ENCODE measurements around the gene RABAC1. TPM values are rescaled to one million over a fixed set of nuclear protein-coding genes. Genes with fewer than 3 reads are reported as not detected.
A peak's percentile ranks its signal among the peaks of the same experiment; 100 is the strongest.

RABAC1 gene
- total and polyA plus RNA-seq, 2 donors (not counting 3 experiments of a cell fraction or from before 2014, with no cell fraction given), result 178 to 591 TPM

GRCh38 chr19:41932720-41933332 lies 26.3 kb downstream of the RABAC1 start:
- Histone ChIP-seq H3K9me1 (replicated peaks; ENCODE audit: control insufficient read depth, extremely low read depth, insufficient read depth, low read length) (no peaks in the 10 kb centered on the region), H3K9me3 (replicated peaks; ENCODE audit: control insufficient read depth, insufficient read depth, low read length) (no peaks in the 10 kb centered on the region), H3K27me3 (ENCODE audit: control insufficient read depth in 2 of 2, insufficient read depth in 2 of 2, low read length in 2 of 2) (peaks cover 72% of the 10 kb centered on the region in 2 experiments), H2AFZ (ENCODE audit: low read depth, low read length) (no peak overlapping the region), H3K36me3 (ENCODE audit: control insufficient read depth in 2 of 2, extremely low read depth in 1 of 2, insufficient read depth in 2 of 2, low read length in 2 of 2) (no peaks in the 10 kb centered on the region), H3K4me2 (ENCODE audit: insufficient read depth, low read length) (no peak overlapping the region), H4K20me1 (replicated peaks; ENCODE audit: control insufficient read depth, extremely low read depth, insufficient read depth, low read length) (no peaks in the 10 kb centered on the region), H3K4me3 (replicated peaks in 1 of 3; ENCODE audit: insufficient read depth in 1 of 3, low read depth in 1 of 3, low read length in 3 of 3) (no peak overlapping the region), H3K9ac (replicated peaks; ENCODE audit: extremely low read depth, insufficient read depth, low read length) (no peak overlapping the region), H3K79me2 (ENCODE audit: control insufficient read depth, insufficient read depth, low read length) (no peaks in the 10 kb centered on the region), H3K4me1 (ENCODE audit: control insufficient read depth, extremely low read depth, insufficient read depth, low read length) (no peaks in the 10 kb centered on the region), H3K27ac (ENCODE audit: insufficient read depth, low read depth, low read length) (no peak overlapping the region)
- ChIA-PET POLR2A (no interaction called here), CTCF (interaction anchor here (0.9 to 3.3 kb wide), 2 partner anchors 11 to 60 kb away, joined by 3 to 20 read pairs; no protein-coding TSS in a partner anchor)
- no peak for DNase-seq (ENCODE audit: low read depth, low spot score)
- no peak for FAIRE-seq
- no TSS peak for BruUV-seq (replicated peaks)
- intact Hi-C loops (cut with micrococcal nuclease) (no loop called here), dilution Hi-C loops (cut with MboI; ENCODE audit: extremely low pct_ligation_motif_present, low sequenced_read_pairs) (no loop called here)
- no peak for TF ChIP-seq MAX (IDR thresholded peaks at IDR 0.05; ENCODE audit: insufficient read depth, insufficient read length)
- peak; percentile 82 for TF ChIP-seq EZH2 (IDR thresholded peaks at IDR 0.05; ENCODE audit: borderline replicate concordance, low read depth, low read length, severe bottlenecking)
- no peak for TF ChIP-seq GATA2 (IDR thresholded peaks at IDR 0.05; ENCODE audit: insufficient read depth, insufficient read length, low read depth, low read length)
- no peak for TF ChIP-seq POLR2AphosphoS5 (IDR thresholded peaks at IDR 0.05; ENCODE audit: insufficient read depth, low read depth, low read length)
- TF ChIP-seq POLR2A (IDR thresholded peaks at IDR 0.05; ENCODE audit: low read depth, low read length), result no peak
- no peak for TF ChIP-seq FOS (IDR thresholded peaks at IDR 0.05; ENCODE audit: borderline replicate concordance, insufficient read depth, low read length)
- TF ChIP-seq, protein P1, sequence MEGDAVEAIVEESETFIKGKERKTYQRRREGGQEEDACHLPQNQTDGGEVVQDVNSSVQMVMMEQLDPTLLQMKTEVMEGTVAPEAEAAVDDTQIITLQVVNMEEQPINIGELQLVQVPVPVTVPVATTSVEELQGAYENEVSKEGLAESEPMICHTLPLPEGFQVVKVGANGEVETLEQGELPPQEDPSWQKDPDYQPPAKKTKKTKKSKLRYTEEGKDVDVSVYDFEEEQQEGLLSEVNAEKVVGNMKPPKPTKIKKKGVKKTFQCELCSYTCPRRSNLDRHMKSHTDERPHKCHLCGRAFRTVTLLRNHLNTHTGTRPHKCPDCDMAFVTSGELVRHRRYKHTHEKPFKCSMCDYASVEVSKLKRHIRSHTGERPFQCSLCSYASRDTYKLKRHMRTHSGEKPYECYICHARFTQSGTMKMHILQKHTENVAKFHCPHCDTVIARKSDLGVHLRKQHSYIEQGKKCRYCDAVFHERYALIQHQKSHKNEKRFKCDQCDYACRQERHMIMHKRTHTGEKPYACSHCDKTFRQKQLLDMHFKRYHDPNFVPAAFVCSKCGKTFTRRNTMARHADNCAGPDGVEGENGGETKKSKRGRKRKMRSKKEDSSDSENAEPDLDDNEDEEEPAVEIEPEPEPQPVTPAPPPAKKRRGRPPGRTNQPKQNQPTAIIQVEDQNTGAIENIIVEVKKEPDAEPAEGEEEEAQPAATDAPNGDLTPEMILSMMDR (IDR thresholded peaks at IDR 0.05; ENCODE audit: extremely low read depth in 1 of 2, insufficient read depth in 1 of 2, low read depth in 1 of 2, low read length in 2 of 2), result no peak
- no peak for TF ChIP-seq JUN (IDR thresholded peaks at IDR 0.05; ENCODE audit: borderline replicate concordance, insufficient read depth, insufficient read length, low read depth)
- no peak for TF ChIP-seq MYC (IDR thresholded peaks at IDR 0.05; ENCODE audit: low read depth, low read length)

Data from endothelial cell of umbilical vein (primary cell).